ENCODE measurements around the gene DLX3.

DNA sequence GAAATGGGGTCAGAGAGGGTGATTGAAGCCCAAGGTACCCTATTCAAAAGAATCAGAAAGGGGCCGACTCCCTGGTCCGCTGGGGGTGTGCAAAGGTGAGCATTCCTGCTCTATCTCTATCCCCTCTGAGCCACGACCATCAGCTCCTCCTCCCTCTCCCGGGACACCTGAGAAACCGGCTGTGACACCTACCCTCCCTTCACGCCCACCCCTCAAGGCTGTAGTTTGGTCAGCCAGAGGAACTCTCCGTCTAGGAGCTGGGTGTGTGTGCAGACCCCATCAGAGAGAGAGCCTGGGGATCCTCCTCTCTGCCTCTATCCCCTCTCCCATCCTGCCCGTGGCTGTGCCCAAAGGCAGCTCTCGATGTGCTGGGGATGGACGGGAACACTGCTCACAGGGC lies 53.6 kb downstream of the DLX3 start:
- TF ChIP-seq, protein P1, sequence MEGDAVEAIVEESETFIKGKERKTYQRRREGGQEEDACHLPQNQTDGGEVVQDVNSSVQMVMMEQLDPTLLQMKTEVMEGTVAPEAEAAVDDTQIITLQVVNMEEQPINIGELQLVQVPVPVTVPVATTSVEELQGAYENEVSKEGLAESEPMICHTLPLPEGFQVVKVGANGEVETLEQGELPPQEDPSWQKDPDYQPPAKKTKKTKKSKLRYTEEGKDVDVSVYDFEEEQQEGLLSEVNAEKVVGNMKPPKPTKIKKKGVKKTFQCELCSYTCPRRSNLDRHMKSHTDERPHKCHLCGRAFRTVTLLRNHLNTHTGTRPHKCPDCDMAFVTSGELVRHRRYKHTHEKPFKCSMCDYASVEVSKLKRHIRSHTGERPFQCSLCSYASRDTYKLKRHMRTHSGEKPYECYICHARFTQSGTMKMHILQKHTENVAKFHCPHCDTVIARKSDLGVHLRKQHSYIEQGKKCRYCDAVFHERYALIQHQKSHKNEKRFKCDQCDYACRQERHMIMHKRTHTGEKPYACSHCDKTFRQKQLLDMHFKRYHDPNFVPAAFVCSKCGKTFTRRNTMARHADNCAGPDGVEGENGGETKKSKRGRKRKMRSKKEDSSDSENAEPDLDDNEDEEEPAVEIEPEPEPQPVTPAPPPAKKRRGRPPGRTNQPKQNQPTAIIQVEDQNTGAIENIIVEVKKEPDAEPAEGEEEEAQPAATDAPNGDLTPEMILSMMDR (IDR thresholded peaks at IDR 0.05): no peak
- TF ChIP-seq POLR2A (IDR thresholded peaks at IDR 0.05) (no peak), POLR2AphosphoS5 (IDR thresholded peaks at IDR 0.05) (no peak)

All from breast epithelium (tissue), 3 donors.